T-helper 9 cell (primary cell): Measurements from ENCODE around the gene LRRC56.

Source experiments
- DNase-seq: peaks from one replicate; pipeline ENCODE4 v3.0.0-alpha.2; 2020

LRRC56 gene

DNA sequence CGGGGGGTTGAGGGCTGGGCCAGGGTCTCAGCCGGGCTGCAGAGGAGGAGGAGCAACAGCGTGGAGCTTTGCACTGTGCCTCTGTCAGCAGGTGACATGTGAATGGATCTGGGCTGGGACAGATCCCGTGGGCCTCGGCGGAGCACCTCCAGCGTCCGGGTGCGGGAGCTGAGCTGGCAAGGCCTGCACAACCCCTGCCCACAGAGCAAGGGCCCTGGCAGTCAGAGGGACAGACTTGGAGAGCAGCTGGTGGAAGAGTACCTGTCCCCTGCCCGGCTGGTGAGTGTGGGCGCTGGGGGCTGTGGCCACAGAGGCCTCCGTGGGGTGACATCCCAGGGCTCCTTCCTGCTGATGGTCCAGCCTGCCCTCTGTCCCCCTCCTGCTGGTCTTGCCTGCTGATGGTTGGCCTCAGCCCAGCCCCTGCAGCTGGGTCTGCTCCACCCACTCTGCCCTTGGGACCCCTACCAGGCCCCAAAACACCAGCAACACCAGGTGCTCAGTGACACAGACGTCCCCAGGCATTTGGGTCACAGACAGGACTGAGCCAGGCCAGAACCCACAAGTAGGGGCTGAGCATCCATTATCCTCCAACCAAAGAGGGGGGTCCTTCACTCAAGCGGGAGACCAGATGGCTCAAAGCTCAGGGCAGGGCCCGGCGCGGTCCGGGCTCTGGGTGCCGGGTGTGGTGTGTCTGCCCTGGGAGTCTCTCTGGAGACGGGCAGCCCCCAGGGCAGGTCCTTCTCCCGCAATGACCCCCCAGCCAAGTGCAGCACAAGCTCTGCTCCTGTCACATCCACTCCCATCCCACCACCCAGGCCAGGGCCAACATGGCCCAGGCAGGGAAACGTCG, 3.5 kb downstream of the LRRC56 start:
- DNase-seq: no peak

DNA sequence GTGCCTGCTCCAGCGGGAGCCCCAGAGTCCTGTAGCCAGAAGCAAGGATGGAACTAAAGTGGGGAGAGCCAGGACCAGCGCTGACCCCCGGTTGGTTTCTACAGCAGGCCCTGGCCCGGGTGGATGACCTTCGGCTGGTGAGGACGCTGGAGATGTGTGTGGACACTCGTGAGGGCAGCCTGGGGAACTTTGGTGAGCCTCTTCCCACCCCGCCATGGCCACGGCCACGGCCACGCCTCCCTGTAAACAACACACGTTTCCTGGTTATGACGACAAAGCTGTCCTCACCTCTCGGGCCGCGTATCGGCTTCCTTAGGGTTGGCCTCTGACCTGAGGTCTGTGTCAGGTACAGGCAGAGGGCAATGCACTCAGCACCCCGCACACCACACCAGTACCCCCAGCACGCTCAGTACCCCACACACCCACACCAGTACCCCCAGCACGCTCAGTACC, 4.1 kb downstream of the LRRC56 start:
- no peak for DNase-seq

DNA sequence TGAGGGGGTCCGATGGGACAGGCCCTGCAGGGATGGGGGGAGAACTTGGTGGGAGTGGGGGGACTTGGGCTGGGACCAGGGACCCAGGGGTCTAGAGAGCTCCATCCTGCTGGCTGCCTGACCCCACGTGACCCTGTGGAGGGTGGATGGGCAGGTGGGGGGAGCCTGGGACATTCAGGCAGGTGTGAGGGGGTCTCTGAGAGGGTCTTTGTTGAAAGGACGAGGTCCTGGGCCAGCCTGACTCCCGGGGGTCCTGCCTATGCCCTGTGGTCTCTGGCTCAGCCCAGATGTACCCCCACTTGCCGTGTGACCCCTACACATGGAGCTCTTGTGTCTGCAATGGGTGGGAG, 7.5 kb downstream of the LRRC56 start:
- no peak for DNase-seq

DNA sequence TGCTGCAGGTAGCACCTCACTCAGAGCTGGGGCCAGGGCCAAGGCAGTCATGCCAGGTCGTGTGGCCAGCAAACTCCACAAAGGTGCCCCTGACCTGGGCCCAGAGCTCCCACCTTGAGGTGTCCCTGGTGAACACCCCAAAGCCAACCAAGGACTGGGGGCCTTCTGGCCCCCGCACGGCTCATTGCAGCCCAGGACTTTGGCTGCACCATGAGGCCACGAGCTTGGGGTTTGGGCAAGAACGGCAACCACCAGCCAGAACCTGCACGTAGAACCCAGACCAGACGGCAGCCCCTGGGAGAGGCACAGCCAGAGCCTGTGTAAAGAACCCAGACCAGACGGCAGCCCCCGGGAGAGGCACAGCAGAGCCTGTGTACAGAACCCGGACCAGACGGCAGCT, 7.8 kb downstream of the LRRC56 start:
- DNase-seq: no peak

- no peak for DNase-seq
Measured at GRCh38 chr11:548700-549603, 11.6 kb downstream of the LRRC56 start.

GRCh38 chr11:550021-550745, 12.9 kb downstream of the LRRC56 start:
- DNase-seq: no peak

DNA sequence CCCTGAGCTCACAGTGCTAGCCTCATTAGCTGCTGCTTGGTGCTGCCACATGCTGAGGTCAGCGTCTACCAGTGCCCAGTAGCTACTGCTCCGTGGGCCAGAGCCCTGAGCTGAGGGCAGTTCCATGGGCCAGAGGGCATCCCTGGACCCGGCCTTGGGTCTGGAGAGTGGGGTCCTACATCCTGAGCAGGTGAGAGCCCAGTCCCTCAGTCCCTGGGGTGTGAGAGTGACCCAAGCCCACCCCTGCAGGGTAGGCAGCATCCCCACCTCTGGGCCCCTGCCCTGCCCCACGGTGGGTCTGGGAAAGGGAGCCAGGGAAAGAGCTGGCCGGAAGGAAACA, 13.4 kb downstream of the LRRC56 start:
- DNase-seq: no peak

- DNase-seq: no peak
Measured at GRCh38 chr11:551131-551530, 13.8 kb downstream of the LRRC56 start.

DNA sequence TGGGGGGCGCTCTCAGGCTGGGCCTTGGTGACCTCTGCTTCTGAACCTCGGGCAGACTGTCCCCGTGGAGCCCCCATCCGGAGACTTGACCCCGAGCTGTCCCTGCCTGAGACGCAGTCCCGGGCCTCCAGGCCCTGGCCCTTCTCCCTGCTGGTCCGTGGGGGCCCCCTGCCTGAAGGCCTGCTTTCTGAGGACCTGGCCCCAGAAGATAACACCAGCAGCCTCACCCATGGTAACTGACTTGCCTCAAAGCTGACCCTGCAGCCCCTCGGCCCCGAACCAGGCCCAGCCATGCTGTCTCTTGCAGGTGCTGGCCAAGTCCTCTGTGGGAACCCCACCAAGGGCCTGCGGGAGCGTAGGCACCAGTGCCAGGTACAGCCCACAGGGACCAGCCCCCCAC, 14.3 kb downstream of the LRRC56 start:
- no peak for DNase-seq

DNA sequence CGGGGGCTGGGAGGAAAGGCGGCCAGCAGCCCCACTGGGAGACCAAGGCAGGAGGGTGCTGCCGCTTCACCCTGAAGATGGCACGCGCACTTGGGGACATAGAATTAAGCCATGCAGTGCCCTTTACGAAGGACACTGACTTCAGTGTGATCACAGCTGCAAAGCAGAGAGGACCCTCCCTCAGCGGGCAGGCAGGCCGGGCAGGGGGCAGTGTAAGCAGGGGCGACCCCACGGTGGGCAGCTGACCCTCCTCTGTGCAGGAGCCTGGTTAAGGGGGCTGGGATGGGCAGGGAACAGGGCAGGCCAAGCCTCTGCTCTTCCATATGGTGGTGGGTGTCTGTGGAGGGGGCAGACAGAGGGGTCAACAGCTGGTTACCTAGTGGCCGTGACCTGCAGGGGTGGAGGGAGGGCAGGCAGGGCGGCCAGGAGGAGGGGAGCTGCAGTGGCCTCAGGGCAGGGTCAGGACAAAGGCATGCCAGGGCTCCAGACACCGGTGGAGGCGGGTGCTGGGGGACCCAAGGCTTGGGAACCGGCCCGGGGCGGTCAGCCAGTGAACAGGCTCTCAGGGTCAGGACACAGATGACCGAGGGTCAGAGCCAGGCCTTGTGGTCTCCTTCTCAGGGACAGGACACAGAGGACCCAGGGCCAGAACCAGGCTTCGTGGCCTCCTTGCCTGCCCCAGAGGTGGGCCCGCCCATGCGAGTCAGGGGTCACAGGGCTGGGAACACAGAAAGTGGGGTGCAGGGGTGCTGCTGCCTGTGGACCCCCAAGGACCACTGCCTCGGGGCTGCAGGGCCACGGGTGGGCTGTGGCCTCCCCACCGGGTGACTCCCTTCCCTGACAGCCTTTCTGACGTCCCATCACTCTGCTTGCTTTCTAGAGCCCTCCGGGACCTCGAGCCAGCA, 16.0 kb downstream of the LRRC56 start:
- DNase-seq: no peak

DNA sequence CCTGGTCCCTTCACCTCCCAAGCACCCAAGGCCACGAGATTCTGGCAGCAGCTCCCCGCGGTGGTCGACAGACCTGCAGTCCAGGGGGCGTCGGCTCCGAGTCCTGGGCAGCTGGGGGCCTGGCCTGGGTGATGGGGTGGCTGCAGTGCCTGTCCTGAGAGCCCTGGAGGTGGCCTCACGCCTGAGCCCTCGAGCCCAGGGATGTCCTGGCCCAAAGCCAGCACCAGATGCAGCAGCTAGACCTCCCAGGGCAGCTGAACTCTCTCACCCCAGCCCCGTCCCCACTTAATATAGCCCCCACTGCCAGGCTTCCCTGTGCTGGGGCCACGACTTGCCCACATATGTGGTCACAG, 16.6 kb downstream of the LRRC56 start:
- no peak for DNase-seq

GRCh38 chr11:554428-555226, 17.3 kb downstream of the LRRC56 start:
- peak; percentile 79 for DNase-seq

GRCh38 chr11:555227-555779, 18.0 kb downstream of the LRRC56 start:
- no peak for DNase-seq

DNA sequence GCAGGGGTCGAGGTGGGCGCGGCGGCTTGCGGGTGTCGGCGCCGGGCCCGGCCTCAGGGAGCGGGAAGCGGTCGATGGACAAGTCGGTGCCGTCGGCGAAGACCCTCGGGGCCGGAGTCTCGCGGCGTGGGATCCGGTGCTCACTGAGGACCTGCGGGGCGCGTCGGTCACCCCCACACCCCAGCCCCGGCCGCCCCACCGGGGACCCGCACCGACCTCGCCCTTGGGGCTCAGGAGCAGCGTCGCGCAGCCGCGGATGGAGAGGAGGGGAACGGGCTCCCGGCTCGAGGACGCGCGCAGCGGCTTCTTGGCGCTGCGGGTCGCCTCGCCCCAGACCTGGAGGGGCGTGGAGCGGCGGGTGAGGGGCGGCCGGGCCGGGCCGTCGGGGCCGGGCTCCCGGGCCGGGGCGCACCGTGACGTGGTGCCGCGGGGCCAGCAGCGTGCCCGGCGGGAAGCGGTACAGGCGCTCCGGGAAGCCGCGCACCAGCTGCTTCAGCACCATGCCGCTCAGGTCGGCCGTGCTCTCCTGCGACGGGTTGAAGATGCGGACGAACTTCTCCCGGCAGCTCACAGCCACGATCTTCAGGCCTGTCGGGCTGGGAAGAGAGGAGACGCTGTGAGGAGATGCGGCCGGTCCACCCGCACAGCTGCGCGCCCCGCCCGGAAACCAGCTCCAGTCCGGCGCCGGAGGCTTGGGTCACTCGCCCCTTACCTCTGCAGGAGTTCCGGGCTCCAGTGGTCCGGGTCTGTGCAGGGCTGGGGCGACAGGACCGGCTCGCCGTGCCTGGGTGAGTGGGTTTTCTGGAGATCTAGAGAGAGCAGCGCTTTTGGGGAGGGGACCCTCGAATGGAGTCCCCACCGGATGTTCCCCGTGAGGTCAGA, 18.7 kb downstream of the LRRC56 start:
- DNase-seq: no peak

DNA sequence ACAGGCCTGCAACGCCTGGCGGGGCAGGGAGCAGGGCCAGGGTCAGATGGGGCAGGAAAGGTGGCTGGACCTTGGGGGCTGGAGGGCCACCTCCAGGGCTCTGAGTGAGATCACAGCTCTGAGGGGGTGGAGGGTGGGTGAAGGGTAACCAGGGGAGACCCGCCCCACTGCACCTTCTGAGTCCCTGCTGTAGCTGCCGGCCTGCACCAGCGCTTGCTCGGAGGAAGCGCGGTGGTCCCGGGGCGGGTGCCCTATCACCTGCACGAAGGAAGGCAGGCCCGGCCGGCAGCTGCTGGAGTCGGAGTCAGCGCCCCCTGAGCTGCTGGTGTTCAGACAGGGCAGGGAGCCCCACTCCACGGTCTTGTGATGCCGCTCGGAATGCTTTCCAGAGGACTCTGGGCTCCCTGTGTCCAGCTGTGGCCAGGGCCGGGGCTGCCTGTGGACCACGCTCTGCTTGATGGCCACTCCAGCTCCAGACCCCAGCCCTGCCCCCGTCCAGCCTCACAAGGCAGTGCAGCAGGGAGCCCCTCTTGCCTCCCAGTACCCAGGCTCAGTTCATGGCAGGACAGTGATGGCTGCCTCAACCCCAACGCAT, 19.4 kb downstream of the LRRC56 start:
- no peak for DNase-seq

DNA sequence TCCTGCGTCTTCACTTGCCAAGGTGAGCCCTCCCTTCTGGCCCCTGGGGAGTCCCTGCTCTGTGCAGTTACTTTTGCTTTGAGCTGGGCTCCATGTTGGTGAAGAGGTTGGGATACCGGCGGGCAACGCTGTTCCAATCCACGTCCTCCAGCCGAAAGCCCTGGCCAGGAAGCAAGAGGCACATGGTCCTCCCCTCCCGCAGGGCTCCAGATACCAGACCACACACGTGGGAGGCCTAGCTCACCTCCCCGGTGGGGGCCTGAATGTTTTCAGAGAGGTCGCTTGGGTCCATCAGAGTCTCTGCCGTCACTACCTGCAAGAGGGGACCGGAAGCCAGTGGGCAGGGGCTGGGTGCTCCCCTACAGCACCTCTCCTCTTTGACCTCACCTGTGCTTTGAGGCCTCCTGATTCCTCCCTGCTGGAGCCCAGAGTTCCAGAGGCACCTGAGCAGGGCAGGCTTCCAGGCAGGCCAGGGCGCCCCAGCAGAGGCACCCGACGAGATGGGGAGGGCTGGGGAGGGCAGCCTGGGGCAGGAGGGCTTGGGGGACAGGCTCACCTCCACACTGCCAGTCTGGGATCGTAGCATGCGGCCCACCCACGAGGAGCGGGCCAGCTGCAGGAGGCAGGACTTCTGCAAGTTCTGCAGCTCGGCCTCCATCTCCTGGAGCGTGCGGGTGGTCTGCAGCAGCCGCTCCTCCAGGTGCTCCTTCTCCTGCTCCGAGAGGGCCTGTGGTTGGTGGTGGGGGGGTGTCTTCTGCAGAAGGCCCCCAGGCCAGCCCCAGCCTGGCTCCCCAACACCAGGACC, 20.2 kb downstream of the LRRC56 start:
- DNase-seq: no peak

GRCh38 chr11:558503-558902, 21.2 kb downstream of the LRRC56 start:
- no peak for DNase-seq

GRCh38 chr11:559020-559620, 21.8 kb downstream of the LRRC56 start:
- DNase-seq: no peak
